HEK293T (cell line): ENCODE results near the gene HOXD4.

Source experiments
- CTCF ChIA-PET: fragments of 350-600 bp; formaldehyde crosslinking; extraction: SDS; loops from one replicate; lab custom pipeline; 2021; ENCODE audit warnings: antibody characterized with exemption, inconsistent platforms; lab: Yijun Ruan, JAX
- POLR2A ChIA-PET: fragments of 350-600 bp; formaldehyde crosslinking; extraction: SDS; loops from one replicate; lab custom pipeline; 2020; ENCODE audit warnings: antibody characterized with exemption, inconsistent platforms; lab: Yijun Ruan, JAX
- DNase-seq: peaks from one replicate; pipeline ENCODE4 v3.0.0; 2012; ENCODE audit warnings: mixed read lengths; ENCODE audit errors: extremely low spot score
- ARNT ChIP-seq: fragments of 450-650 bp; IDR thresholded peaks from 2 replicates; pipeline ENCODE4 v1.6.1; 2017; ENCODE audit warnings: mild to moderate bottlenecking
- BHLHE40 ChIP-seq: fragments of 450-650 bp; IDR thresholded peaks from 2 replicates; pipeline ENCODE4 v1.6.1; 2016; ENCODE audit warnings: mild to moderate bottlenecking, moderate library complexity, borderline replicate concordance
- CTBP1 ChIP-seq: fragments of 450-650 bp; IDR thresholded peaks from 2 replicates; pipeline ENCODE4 v1.6.1; 2016; ENCODE audit warnings: borderline replicate concordance
- ELF4 ChIP-seq: fragments of 450-650 bp; IDR thresholded peaks from 2 replicates; pipeline ENCODE4 v1.6.1; 2017; ENCODE audit warnings: antibody characterized with exemption
- FOXA1 ChIP-seq: fragments of 450-650 bp; IDR thresholded peaks from 2 replicates; pipeline ENCODE4 v1.6.1; 2016; ENCODE audit warnings: mild to moderate bottlenecking
- FOXK2 ChIP-seq: fragments of 450-650 bp; IDR thresholded peaks from 2 replicates; pipeline ENCODE4 v1.6.1; 2016; ENCODE audit warnings: mild to moderate bottlenecking
- FOXM1 ChIP-seq: fragments of 450-650 bp; IDR thresholded peaks from 2 replicates; pipeline ENCODE4 v1.6.1; 2017; ENCODE audit warnings: mild to moderate bottlenecking, borderline replicate concordance
- HDGF ChIP-seq: fragments of 450-650 bp; IDR thresholded peaks from 2 replicates; pipeline ENCODE4 v1.6.1; 2017; ENCODE audit warnings: antibody characterized with exemption, borderline replicate concordance
- L3MBTL2 ChIP-seq: fragments of 450-650 bp; conservative IDR thresholded peaks from 2 replicates; pipeline ENCODE4 v1.6.1; 2016; ENCODE audit warnings: mild to moderate bottlenecking
- LEF1 ChIP-seq: fragments of 450-650 bp; IDR thresholded peaks from 2 replicates; pipeline ENCODE4 v1.6.1; 2017; ENCODE audit warnings: mild to moderate bottlenecking, borderline replicate concordance
- NFRKB ChIP-seq: fragments of 450-650 bp; IDR thresholded peaks from 2 replicates; pipeline ENCODE4 v1.6.1; 2016; ENCODE audit warnings: mild to moderate bottlenecking, moderate library complexity
- SP1 ChIP-seq: fragments of 450-650 bp; IDR thresholded peaks from 2 replicates; pipeline ENCODE4 v1.6.1; 2017
- SUZ12 ChIP-seq: fragments of 450-650 bp; IDR thresholded peaks from 2 replicates; pipeline ENCODE4 v1.6.1; 2016; ENCODE audit warnings: mild to moderate bottlenecking
- TARDBP ChIP-seq: fragments of 450-650 bp; IDR thresholded peaks from 2 replicates; pipeline ENCODE4 v1.6.1; 2016
- ZNF384 ChIP-seq: fragments of 450-650 bp; IDR thresholded peaks from 2 replicates; pipeline ENCODE4 v1.6.1; 2016
- TF ChIP-seq, protein P1 (sequence below): fragments of 450-650 bp; IDR thresholded peaks from 2 replicates; pipeline ENCODE4 v1.6.1; 2016

Gene HOXD4

DNA sequence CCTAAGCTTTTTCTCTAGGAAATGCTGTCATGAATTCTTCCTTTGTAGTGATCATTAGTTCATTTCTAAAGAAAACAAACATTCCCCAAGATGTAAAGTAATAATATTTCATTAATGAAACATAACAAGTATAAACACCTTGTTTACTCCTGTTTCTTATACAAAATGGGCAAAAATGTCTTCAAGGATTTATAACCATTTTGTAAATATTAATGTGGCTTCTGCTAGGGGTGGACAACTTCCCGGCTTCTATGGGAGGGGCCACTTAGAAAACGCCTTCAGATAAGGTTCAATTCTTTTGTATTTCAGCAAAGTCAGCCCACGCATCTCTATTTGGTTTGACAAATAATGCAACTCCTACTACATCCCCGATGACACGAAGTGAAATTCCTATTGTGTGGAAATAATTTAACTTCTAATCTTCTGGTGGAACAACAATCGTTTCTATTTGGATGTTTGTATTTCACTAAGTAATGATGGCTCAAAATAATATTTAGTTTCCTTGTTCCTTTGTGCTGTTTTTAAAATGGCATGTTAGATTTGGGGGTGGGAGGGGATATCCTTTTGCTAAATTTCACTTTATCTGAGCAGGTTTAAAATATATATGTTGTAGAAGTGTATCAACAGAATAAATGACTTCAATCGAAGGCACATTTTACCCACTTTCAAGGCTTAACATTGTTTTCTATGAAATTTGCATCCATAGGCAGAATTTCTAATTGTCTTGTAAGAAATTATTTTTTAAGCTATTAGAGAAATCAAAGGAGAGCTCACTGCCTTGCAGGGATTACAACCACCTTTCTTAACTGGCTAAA, 22.4 kb downstream of the HOXD4 start:
- DNase-seq = no peak
- ChIA-PET CTCF (interaction anchor here (1.6 to 2.3 kb wide), 3 partner anchors 12 to 33 kb away, joined by 3 to 9 read pairs (median 3); no protein-coding TSS in a partner anchor), POLR2A (interaction anchor here (0.7 to 1.8 kb wide), 6 partner anchors 8 to 30 kb away, joined by 3 to 11 read pairs (median 5); no protein-coding TSS in a partner anchor)
- no peak for TF ChIP-seq FOXA1
- no peak for TF ChIP-seq CTBP1
- TF ChIP-seq ZNF384 = no peak
- no peak for TF ChIP-seq FOXM1
- TF ChIP-seq, protein P1, sequence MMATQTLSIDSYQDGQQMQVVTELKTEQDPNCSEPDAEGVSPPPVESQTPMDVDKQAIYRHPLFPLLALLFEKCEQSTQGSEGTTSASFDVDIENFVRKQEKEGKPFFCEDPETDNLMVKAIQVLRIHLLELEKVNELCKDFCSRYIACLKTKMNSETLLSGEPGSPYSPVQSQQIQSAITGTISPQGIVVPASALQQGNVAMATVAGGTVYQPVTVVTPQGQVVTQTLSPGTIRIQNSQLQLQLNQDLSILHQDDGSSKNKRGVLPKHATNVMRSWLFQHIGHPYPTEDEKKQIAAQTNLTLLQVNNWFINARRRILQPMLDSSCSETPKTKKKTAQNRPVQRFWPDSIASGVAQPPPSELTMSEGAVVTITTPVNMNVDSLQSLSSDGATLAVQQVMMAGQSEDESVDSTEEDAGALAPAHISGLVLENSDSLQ = no peak
- no peak for TF ChIP-seq L3MBTL2
- TF ChIP-seq ELF4 = no peak
- TF ChIP-seq NFRKB = no peak
- no peak for TF ChIP-seq SP1
- no peak for TF ChIP-seq SUZ12
- no peak for TF ChIP-seq FOXK2
- TF ChIP-seq TARDBP = no peak
- no peak for TF ChIP-seq BHLHE40
- TF ChIP-seq ARNT = no peak
- no peak for TF ChIP-seq HDGF
- no peak for TF ChIP-seq LEF1

DNA sequence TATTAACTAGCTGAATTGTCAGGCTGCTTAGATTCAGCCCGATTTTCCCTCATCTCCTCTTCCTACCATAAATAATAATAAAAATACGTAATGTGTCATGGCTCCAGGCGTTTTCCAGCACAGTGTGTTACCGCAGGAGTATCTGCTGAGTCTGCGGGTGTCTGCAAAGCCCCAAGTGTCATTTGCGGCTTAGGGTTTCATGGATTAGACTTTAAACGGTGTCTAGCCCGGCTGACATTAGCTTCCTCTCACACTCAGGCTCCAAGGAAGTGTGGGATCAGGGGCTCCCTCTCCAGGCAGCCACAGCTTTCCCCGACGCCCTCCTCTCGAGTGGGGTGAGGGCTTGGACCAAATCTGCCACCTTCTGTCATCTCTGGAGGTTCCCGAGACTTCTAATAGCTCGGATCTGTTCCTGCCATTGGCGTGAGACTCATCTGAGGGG, 23.1 kb downstream of the HOXD4 start:
- CTCF ChIA-PET = interaction anchor here (1.6 to 2.3 kb wide), 2 partner anchors 13 to 34 kb away, joined by 3 to 9 read pairs; no protein-coding TSS in a partner anchor
- DNase-seq = peak; percentile 51
- POLR2A ChIA-PET = interaction anchor here (0.7 to 1.9 kb wide), 8 partner anchors 9 to 277 kb away, joined by 3 to 11 read pairs (median 5); no protein-coding TSS in a partner anchor
- TF ChIP-seq ELF4 (no peak), ARNT (no peak)
- TF ChIP-seq, protein P1 = peak; percentile 56; the same call in 1 of the 2 replicates

DNA sequence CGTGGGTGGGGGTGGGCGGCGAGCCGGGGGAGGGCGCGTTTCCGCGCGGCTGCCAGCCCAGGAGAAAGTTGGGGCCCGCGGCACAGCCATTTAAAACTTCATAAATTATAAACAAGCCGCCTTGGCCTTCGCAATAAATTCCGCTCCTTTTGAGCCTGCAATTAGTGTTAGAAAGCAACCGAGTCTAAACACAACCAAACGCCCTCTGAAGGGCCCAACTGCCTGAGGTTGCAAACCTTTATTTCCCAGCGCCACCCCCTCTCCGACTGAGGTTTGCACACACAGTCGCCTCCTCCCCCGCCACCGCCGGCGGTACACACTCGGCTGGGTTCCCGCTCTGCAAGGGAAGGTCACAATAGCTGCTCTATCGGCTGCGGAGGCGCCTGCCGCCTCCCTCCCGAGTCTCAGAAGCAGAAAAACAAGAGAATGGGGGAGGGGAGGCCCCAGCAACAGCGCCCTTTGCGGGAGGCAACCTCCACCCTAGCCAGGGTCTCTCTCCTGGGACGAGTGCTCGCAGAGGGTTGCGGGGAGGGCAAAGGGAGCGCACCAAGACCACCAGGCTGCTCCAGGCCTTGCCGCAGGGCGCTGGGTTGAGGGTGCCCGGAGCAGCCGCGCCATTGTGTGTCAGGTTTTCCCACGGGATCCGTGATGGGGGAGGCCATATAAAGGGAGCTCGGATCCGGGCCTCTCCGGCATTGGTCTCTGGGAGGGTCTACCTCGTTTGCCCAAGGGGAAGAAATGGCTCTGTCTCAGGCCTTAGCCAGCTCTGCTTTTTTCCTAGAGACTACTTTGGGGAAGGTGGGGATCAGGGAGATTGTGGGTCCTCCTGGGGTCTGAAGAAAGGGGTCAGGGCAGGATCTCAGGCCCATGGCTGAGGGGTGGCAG, 23.7 kb downstream of the HOXD4 start:
- TF ChIP-seq SUZ12 (no peak), NFRKB (no peak), ARNT (no peak), CTBP1 (no peak), L3MBTL2 (no peak), TARDBP (no peak), FOXK2 (no peak), HDGF (no peak; the same call in 1 of the 2 replicates), FOXA1 (no peak)
- TF ChIP-seq, protein P1 = no peak
- DNase-seq = peak; percentile 71
- ChIA-PET POLR2A (interaction anchor here (0.7 to 1.9 kb wide), 8 partner anchors 10 to 277 kb away, joined by 3 to 11 read pairs (median 4); no protein-coding TSS in a partner anchor), CTCF (interaction anchor here (1.6 to 2.3 kb wide), 2 partner anchors 12 to 35 kb away, joined by 3 to 9 read pairs; no protein-coding TSS in a partner anchor)

DNA sequence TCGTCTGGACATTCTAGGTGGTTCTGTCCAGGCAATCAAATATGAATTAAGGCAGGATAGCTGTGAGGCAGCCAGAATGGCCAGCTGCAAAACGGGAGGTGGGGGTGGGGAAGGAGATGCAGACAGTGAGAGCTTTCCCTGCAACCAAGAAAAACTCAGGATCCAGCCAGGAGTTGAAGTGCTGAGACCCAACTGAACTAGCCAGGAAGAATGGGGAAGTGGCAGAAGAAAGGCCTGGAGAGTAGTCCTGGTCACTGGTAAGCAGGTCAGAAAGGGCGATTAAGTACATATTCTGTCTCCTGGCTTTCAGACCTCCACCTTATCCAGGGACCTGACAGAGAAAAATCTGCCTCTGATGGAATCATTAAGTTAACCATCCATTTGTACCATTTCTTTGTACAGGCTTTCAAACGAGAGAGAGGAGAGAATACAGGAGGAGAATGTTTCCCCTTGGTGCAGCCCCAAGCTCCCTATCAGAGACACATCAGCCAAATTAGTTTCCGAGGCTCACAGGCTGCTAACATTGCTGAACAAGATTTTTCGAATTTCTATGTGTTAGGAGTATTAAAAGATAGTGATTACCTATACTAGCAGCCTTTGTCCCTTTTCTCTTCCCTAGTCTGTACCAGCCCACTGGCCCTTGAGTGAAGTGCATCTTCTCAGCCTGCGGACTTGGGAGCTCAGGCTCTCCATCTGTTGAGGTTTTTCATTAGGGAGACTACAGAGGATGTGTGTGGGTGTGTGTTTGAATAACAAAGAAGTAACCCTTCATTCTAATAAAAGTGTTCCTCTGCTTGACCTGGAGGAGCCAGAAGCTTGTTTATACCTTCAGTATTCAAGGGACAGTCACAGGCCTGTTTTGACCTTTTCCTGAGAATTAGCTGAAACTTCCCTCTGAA, 24.6 kb downstream of the HOXD4 start:
- no peak for DNase-seq
- CTCF ChIA-PET = interaction anchor here (1.6 to 2.3 kb wide), 2 partner anchors 12 to 35 kb away, joined by 3 to 9 read pairs; no protein-coding TSS in a partner anchor
- TF ChIP-seq FOXK2 (no peak), SUZ12 (no peak), ELF4 (no peak)
- POLR2A ChIA-PET = interaction anchor here (0.8 to 1.9 kb wide), 2 partner anchors 18 to 37 kb away, joined by 3 to 7 read pairs; no protein-coding TSS in a partner anchor

DNA sequence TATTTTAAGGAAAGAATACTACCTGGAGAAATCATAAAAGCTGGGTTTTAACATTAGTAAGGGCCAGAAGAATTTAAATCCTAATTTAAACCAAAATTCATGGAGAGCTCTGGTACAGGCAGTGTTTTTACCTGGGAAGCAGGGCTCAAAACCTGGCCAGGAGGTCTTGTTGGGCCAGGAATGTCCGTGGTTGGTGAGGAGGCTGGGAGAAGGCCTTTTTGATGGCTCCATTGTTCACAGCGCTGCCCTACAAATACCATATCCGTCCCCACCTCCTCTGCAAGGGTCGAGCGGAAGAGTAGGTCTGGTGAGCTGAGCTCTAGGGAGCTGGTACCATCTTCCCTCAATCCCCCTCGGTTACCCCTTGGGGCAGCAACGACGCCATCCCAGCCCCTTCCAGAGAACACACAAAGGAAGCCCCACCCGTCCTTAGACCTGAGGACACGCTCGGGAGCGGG, 26.3 kb downstream of the HOXD4 start:
- POLR2A ChIA-PET = no interaction called here

More for the DNA sequence above, 26.3 kb downstream of the HOXD4 start:
- CTCF ChIA-PET = interaction anchor here (0.7 kb wide), 1 partner anchor 378 kb away, joined by 4 read pairs; no protein-coding TSS in a partner anchor
- TF ChIP-seq FOXM1 = no peak
- no peak for TF ChIP-seq CTBP1
- TF ChIP-seq ELF4 = no peak
- no peak for TF ChIP-seq LEF1
- no peak for TF ChIP-seq FOXA1
- no peak for TF ChIP-seq HDGF
- TF ChIP-seq, protein P1 = no peak
- no peak for TF ChIP-seq L3MBTL2
- TF ChIP-seq BHLHE40 = no peak
- no peak for TF ChIP-seq TARDBP
- DNase-seq = no peak
